NOMO-1 treated with DMSO at 0.1 percent for 48 hours (cell line): Measurements from ENCODE around the gene ASB9.
"Not testable (repeated sequence)": the region's sequence is repeated elsewhere in the genome, so short reads cannot be mapped to it uniquely, and the experiment has no call there.

Experiments used
- DNase-seq: peaks from one replicate; lab custom pipeline; 2025; ENCODE audit not compliant: unreplicated experiment; lab: John Stamatoyannopoulos, UW

ASB9 gene, protein sequence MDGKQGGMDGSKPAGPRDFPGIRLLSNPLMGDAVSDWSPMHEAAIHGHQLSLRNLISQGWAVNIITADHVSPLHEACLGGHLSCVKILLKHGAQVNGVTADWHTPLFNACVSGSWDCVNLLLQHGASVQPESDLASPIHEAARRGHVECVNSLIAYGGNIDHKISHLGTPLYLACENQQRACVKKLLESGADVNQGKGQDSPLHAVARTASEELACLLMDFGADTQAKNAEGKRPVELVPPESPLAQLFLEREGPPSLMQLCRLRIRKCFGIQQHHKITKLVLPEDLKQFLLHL

GRCh38 chrX:15269618-15270521, at the start of gene ASB9:
Gene ASB9, minus strand, starts transcription at chrX:15270083. Its CDS starts 209 bp downstream, at chrX:15269874.
- no peak for DNase-seq

- DNase-seq = no peak
Observed at GRCh38 chrX:15319075-15319474, 49.2 kb upstream of the ASB9 start.

DNA sequence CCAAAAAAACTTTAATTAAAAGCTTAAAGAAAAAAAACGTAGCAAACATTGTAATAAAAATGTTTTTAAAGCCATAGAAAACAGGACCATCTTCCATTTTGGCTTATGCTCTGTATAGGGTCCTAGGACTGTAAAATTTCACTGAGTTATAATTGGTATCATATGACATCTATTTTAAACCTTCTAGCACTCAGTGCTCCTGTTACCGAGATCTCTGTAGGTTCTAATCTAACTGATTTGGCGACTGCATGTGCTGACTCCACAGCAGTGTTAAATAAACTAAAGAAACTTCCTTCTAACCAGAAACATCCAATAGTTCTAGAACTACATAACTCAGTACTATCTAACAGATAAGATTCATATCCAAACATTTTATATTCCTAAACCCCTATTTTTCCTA, 45.6 kb upstream of the ASB9 start, which contains the start of gene ASB11:
Gene ASB11, minus strand, starts transcription at position 132 of the 400 bp plus-strand sequence. Its CDS starts 35 bp downstream, at position 97.
- DNase-seq = no peak

- DNase-seq = no peak
Observed at GRCh38 chrX:15314472-15314871, 44.6 kb upstream of the ASB9 start.

GRCh38 chrX:15311119-15311518, 41.2 kb upstream of the ASB9 start:
- DNase-seq = no peak

DNA sequence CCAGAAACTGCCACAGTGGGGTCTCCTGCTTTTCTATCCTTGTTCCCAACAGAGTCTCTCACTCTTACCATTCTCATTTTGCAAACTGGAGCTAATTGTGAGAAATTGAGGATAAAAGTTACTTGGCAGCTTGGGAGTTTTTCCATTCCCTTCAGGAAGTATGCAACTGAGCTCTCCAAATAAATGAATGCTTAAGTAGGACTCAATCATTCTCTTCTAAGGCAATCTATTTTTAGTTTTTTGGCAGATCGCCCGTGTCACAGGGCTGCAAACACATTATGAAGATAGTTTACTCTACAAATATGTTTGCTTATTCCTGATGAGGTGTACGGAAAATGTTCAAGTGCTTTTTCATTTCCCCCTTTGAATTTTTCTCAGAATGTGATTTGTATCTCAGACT, 40.2 kb upstream of the ASB9 start:
- DNase-seq = no peak

GRCh38 chrX:15305899-15306298, 36.0 kb upstream of the ASB9 start:
- DNase-seq = not testable (repeated sequence)

GRCh38 chrX:15301924-15302323, 32.0 kb upstream of the ASB9 start:
- peak; percentile 79 for DNase-seq

- DNase-seq = peak; percentile 34
Observed at GRCh38 chrX:15299941-15300851, 30.3 kb upstream of the ASB9 start.

GRCh38 chrX:15298780-15299179, 28.9 kb upstream of the ASB9 start:
- no peak for DNase-seq

GRCh38 chrX:15298201-15298600, 28.3 kb upstream of the ASB9 start:
- no peak for DNase-seq

DNA sequence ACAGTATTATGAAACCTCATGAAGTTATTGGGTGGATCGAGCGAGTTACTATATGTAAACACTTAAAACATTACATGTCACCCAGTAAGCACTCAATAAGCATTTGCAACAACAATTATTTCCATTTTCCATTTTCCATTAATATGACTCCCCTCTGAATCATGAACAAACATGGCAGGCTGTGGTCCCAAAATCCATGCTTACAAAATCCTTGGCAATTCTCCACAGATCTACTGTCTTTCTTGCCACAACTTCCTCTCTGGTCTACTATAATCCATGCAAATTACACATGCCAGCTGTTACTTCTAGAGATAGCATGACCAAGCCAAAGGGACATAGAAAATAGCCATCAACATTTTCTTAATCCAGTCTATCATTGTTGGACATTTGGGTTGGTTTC, 23.6 kb upstream of the ASB9 start:
- no peak for DNase-seq

DNA sequence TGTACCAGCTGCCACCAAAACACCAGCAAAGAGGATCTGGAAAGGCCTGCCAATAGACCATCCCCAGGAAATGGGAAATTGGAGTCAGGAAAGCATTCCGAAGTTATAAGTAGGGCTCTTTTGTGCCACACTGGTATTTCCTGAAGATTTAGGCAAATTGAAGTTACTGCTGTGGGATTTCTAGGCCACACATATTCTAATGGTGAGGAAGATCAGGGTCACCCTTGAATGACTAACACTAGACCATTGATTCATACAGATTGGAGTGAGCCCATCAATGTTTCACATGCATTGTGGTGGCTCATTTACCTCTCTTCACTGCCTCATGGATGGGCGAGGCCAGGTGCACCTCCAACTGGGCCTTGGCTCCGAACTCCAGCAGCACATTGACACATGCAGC, 23.0 kb upstream of the ASB9 start:
- DNase-seq = no peak

- no peak for DNase-seq
Observed at GRCh38 chrX:15277604-15278003, 7.7 kb upstream of the ASB9 start.

GRCh38 chrX:15274946-15275345, 5.1 kb upstream of the ASB9 start:
- no peak for DNase-seq

- DNase-seq = not testable (repeated sequence)
Observed at GRCh38 chrX:15273275-15273674, 3.4 kb upstream of the ASB9 start.

DNA sequence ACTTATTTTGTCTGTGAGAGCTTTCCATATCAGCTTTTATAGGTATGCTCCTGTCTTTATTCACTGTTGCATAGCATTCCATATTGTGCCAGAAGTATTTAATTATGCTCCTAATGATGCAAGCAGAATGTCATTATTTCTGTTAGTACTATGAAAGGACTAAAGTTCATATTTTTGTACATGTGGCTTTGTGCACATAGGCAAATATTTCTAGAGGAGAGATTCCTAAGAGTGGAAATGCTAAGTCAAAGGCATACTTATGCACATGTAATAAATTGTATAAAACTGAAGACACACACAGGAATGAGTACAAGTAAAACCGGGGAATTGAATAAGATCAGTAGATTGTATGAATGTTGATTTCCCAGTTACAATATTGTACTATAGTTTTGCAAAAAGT, 1.9 kb upstream of the ASB9 start:
- DNase-seq = no peak

- no peak for DNase-seq
Observed at GRCh38 chrX:15269120-15269519, 763 bp downstream of the ASB9 start.

DNA sequence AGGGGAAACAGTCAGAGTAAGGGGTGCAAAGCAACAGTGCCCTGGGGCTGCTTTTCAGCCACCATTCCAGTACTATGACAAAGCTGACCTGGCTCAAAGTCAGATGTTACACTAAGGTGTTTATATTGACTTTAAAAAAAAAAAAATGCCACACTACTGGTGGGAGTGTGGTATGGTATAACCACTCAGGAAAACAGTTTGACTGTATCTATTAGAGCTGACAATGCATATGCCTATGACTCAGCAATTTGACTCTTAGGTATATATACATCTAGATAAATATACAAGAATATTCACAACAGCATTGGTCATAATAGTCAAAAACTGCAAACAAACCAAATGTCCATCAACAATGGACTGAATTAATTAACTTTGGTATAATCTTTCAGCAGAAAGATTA, 15.0 kb downstream of the ASB9 start:
- DNase-seq = no peak

- no peak for DNase-seq
Observed at GRCh38 chrX:15245896-15246295, 24.0 kb downstream of the ASB9 start.

DNA sequence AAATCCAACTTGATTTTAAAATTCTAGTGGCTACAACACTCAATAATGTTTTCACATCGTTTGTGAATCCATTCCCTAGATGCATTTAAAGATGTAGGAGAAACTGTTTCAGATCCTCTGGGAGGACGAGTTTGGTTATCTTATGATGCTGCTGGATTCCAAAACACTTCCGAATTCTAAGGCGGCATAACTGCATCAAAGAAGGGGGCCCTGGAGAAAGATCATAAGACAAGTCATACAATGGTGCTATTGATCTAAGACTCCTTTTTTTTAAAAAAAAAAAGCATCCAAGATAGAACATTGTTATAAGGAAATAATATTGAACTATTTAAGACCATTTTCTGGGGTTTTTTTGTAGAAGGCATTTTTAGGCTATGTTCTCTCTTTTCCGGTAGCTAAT, 25.5 kb downstream of the ASB9 start:
- DNase-seq = no peak
